GDM1 (cell line): ENCODE measurements around the gene PLXNA2.

Experiments
- DNase-seq: peaks from one replicate; lab custom pipeline; 2025; lab: John Stamatoyannopoulos, UW

The PLXNA2 gene

DNA sequence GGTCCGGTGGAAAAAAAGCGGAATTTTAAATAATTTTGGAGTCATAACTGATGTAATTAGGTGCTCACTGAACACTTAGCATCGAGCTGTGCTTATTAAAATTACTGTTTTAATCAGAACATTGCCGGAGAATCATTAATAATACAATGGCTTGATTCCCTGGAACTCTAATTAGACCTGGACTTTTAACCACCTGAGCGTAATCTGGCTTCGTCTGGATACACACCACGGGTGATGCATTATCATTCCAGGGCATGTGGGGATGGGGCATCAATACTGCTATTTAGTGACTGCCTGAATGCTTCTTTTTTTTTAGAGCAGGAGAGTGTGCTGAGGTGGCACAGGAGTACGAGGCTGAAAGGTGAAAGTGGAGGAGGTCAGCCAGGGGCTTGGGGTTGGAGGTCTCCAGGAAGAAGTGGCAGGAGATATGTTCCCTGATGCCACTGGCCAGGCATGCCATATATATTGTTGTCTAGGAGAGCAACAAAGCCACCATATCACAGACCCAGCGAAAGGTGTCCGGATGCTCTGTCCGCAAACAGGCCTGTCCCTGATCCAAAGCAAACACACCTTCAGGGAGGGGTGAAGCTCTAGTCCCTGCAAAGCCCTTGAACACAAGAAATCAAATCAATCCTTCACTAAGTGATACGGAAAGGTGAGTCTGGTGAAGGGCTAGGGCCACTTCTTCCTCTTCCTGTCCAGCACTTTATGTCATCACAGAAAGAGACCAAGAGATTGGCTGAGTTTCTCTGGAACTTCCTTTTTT, 125.2 kb downstream of the PLXNA2 start:
- DNase-seq: no peak

DNA sequence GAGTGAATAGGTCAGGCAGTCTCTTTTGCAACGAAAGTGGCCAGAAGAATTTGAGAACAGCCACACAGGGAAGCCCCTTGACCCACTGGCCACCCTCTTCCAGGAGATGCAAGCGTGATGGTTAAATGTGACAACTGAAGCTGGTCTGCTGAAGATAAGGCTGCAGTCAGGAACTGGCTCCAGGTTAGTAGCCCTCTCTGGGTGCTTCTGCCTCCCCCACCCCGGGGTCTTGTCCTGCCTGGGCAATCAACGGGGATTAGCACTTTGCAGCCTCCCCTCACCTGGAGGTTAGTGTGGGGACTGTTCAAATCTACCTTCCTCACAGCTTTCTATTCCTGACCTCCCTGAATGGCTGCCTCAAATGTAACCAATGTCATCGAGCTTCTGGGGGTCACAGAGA, 125.9 kb downstream of the PLXNA2 start:
- DNase-seq: no peak

DNA sequence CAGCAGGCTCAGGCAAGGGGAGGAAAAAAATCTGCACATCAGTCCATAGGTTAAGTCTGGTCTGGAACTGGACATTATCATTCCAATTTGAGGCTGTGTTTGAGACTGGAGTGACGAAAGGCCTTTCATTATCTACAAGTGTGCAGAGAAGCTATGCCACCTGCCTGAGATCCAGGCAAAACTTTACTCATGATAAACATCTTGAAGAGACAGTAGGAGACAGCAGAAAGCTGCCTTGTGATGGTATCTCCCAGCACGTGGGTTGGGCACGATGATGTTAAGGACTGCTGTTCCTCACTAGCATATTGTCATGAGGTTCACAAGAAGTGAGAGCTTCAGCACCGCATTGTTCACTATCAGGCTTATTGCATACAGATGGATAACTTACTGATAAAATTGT, 126.4 kb downstream of the PLXNA2 start:
- no peak for DNase-seq

DNA sequence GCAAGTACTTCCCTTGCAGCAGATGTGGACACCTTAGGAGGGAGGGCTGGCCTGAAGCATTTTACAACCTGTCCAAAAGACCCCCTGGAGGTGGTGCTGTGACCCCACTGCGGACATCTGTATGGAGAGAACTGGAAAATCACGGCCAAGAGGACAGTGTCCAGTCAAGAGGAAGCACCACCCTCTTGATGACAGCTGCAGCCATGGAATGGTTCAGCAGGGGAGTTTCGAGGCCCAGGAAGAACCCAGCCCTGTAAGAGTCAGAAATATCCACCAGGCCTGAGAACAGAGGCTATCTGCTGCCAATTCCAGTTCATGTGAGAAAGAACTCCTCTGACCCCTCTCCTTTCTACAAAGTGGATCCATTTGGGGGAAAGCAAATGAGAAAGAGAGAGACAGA, 126.8 kb downstream of the PLXNA2 start:
- no peak for DNase-seq

DNA sequence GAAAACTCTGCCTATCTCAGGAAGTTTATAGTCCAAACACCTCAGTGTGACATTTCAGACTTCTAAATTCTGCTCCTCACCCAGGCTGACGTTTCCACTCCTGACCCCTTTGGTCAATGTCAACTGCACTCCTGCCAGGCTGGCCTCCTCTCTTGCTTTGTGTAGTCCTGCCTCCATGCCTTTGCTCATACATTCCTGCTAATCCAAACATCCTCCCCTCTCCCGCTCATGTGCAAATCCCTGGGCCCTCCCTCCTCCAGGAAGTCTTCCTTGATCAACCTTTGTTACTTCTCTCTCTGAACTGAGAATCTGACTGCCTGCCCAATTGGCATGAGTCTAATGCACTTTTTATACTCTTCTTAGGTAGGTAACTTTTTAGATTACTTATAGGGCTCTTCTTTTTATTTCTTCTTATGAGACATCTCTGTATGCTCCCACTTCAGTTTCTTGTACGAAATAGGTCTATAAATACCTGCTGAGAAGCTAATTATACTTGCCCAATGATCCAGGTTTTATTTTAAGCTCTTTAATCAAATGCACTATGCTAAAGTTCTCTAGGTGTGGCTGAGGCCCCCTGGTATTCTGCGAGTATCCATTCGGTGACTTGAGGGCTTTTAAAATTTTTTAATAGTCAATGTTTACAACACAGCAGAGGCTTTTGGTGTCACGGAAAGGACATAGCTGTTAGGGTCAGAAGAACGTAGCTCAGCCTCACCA, 128.1 kb downstream of the PLXNA2 start:
- DNase-seq: no peak

DNA sequence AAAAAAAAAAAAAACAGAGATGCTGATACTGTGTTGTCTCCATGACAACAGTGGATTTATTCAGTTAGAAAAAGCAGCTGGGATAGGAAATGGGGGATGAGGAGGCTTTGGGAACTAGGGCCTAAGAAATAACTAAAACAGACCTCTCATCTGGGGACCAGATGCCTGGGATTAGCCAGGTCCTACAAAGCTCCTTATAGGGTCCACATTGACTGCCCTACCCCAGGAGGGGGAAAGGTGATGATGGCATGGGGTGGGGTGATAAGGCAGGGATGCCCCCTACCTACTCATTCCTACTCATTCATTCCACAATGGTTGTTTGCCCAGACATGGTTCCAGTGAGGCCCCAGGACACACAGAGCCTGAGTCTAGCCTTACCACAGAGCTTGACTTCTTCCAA, 131.2 kb downstream of the PLXNA2 start:
- DNase-seq: no peak

DNA sequence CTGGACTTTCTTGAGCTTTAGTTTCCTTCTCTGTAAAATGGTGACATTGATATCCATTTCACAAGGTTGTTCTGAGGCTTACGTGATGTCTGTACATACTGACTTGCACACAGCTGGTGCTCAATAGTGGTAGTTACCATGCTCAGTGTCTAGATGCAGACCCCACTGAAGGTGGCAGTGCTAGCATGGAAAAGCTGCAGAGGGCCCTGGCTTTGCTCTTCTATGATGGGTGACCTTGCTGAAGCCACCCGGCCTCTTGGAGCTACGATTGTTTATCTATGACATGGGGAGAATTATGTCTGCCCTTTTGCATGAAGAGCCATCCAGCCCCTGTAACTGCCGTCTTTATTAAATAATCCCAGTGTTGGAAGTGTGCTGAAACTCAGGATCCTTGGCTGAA, 131.8 kb downstream of the PLXNA2 start:
- no peak for DNase-seq

DNA sequence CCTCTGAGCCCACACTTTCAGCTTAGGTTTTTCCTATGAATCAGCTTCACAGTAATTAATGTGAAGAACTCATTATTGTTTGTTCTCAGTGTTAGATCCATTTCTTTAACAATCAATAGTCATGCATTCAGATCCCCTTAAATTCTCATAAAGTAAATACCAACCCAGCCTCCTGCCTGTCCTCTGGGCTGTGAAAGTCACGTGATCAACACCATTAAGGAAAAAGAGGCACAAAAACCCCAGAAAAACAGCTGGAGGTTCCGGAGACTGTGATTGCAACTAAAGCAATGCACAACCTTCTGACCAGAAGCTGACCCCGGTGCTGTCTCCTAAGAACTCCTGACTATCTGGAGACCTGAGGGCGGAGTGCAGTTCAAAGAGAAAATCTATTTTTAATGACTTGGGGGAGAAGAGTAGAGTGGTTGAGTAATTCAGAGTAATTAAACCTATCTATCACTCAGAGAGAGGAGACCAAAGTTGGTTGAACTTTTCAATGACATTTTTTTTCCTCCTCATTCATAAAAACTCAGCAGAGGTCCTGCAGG, 132.5 kb downstream of the PLXNA2 start:
- DNase-seq: no peak

DNA sequence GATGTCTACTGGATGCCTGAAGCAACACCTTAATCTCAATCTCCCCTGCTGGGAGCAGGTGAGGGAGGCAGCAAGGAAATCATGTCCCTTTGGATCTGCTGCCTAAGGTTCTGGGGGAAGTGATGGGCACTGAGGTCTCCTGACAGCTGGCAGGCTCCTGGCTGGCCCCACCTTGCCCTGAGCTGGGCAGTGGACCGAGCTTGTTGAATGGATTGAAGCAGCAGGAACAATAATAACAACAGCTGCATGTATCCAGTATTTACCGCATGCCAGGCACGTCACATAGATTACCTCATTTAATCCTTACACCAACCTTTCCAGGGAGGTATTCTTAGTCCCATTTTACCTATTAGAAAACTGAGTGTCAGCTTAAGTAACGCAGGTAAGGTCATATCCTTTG, 133.9 kb downstream of the PLXNA2 start:
- no peak for DNase-seq

DNA sequence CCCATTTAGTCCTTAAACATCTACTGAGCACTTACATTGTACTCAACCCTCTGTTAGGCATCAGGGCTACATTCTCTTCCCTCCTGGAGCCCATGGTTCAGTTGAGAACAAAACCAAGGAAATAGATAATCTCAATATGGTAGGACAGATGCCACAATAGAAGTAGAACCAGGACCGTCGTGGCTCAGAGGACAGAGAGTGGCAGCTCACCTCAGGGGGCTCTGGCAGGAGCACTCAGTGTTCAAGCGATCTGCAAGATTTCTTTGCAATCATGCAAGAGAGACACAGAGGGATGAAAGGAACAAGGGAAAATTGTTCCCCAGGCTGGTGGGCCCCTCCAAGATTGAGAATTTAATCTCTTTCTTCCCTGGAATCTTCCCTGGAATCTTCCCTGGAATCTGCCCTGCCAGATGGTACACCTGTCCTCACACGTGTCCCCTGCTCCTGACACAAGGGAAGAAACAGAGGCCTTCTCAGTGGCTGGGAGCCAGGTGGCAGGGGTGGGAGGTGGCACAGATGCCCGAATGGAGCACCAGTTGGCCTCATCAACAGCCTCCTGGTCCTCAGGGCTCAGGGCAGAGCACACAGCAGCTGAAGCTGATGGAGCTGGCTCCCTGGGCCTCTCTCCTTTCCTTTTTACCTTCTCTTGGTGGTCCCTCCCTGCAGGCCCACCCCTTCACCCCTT, 135.4 kb downstream of the PLXNA2 start:
- DNase-seq: no peak

DNA sequence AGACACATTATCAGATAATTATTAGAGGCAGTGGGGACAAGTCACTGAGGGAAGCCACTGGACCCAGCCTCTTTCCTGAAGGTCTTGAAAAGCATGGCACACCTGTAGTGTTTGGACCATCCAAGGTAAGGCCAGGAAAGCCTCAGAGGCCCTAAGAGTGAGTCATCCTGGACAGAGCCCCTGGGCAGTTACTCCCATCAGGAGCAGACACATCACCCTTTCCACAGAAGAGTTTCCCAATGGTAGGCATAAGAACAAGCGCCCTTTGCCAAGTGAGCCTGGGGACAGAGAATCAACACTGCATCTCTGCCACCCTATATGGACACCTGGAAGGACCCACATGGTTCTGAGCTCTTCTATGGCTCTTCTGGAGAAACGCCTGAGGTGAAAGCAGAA, 136.0 kb downstream of the PLXNA2 start:
- DNase-seq: no peak

DNA sequence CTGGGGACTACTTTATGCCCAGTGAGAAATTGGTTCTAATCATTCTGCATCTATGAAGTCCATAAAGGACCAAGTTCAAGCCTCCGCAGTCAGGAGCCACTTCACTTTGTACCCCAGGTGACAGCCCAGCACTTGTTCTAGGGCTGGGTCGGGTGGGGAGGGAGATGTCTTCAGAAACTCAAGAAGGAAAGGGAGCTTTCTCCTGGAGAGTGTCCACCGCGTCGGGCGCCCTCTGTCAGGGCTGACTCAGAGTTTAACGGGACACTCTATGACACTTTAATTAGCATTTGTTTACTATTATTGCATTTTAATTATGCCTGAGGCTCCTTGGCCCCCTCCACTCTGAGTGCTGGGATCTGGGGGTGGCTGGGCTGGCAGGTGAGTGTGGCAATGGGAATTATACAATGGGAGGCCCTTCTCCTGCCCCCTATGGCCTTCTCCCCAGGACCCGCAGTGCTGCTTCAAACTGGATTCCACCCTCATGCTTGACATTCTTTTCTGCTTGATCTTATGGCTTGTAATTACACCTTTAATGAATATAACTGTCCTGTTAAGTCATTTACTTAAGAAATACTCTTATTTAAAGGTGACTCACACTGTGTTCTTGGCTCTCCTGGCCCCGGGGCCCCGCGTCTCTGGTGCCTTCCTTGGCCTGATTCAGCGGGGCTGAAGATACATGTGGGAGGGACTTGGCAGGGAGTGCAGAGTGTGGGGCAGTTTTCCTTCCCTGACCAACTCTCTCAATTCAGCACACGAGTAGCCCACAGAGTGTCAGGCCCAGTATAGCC, 136.6 kb downstream of the PLXNA2 start:
- DNase-seq: no peak

DNA sequence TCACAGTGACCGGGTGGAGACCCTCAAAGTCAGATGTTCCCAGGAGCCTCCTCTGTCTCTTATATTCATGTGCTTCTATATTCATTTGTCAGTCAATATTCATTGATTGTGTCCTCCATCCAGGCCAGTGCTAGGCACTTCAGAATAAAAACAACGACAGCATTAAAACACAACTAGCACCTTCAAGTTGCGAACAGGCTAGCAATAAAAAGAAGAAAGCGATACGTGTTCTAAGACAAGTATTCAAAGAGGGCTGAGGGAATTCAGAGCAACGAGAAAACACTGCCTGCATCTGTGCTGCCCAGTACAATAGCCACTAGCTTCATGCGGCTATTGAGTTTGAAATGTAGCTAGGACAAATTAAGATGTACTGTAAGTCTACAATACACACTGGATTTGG, 138.0 kb downstream of the PLXNA2 start:
- DNase-seq: no peak

DNA sequence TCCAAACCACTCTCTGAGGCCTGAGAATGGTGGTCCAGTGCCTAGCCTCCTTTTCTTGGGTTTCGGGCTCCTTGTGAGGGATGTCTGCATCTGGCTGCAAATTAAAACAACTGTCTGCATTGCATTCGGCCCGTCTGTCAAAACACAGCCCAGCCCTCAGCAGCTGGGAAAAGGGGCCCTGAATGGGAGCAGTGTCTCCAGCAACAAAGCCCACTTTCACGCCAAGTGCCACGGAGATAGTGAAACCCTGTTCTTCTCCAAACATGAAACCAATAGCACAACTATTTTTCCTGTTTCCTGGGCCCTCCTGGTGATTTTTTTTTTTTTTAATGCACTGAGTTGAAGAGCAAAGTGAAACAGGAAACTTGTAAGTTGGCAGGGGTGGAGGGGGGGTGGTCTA, 138.4 kb downstream of the PLXNA2 start:
- DNase-seq: no peak

DNA sequence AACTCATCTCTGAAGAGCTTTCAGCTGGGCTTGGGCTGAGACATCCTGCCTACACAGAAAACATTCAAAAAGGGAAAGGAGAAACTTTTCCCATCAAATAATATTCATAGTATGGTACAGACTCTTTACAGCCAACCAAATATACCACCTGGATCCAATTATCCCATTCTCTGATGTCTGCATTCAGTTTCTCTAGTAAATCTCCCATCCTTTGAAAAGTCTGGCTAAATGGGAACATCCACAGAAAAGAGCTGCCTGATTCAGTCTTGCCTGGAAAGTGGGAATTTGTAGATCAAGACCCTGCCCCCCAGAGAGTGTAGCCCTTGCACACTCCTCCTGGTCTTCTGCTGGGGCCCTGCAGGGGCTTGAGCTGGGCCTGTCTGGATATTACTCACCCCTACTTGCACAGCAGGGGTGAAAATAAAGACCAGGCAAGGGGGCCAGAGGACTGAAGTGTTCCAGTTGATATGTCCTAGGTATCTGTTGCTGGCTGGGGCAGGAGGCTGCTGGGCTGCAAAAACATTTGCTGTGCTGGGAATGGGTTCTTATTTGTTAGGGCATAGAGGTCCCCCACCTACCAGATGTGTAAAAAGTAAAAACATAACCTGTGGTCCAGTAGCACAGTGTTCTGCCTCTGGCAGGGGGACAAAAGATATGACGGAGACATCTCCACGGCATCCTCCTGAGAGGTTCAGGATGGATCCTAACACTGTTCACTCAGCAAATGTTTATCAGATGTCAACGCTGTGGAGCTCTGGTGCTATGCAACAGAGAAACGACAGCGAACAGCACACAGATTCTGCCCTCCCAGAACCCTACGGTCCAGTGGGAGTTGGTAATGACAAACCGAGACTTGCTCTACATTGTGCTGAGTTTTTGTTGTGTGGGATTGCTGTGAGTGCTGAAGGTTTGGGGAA, 140.3 kb downstream of the PLXNA2 start:
- no peak for DNase-seq

DNA sequence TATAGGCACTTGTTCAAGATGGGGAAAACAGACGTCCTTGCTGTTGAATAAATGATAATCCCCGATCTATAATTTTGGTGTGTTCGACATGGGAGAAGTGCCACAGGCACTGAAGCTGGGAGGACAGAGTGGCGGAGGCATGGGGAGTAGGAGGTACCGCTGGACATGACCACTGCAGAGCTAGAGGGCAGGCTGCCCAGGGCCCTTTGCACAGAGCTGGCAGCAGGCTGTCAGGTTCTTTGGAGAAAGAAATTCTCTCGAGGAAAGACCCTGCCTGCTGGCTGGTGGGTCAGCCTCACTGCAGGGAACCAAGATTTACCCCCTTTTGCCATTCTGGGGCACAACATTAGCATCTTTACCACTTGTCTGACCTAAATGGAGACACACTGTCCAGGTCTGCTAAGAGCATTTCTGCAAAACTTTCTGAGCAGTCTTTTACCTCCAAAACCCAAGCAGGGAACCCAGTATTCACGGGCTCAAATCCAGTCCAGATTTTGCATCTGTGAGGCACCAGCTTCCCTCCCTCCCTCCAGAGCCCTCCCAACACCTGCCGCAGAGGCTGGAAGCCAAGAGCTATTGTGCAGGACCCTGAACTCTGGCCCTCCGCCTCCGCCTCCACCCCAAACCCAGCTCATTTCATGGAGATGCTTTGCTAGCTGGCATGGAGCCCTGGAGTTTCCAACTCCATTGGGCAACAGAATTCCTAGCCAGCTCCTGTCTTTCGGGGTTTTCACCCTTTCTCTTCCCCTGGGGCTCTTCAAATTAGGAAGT, 142.3 kb downstream of the PLXNA2 start:
- no peak for DNase-seq

DNA sequence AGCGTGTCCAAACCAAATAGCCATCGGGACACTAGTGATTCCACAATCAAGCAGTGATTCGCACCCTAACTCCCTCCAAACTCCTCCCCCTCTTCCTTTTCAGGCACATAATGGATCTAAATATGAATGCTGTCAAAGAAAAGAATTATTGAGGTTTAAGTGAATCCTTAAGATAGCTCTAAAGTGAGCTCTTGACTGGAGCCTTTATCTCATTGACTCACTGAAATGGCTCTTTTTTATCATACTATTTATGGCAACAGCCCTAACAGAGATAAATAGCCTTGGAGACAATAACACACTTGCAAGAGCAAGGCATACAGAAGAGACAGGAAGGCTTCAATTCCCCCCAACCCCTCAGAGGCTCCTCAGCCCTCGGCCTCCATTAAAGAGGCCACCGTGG, 143.3 kb downstream of the PLXNA2 start:
- no peak for DNase-seq

DNA sequence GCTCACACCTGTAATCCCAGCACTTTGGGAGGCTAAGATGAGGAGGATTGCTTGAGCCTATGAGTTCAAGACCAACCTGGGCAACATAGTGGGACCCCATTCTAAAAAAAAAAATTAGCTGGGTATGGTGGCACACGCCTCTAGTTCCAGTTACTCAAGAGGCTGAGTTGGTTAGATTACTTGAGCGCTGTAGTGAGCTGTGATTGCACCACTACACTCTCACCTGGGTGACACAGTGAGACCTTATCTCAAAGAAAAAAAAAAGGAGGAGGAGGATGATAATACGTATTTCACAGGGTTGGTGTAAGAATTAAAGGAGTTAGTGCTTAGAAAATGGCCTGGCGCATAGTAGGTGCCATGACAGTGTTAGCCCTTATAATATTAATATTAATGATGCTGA, 144.1 kb downstream of the PLXNA2 start:
- DNase-seq: no peak

DNA sequence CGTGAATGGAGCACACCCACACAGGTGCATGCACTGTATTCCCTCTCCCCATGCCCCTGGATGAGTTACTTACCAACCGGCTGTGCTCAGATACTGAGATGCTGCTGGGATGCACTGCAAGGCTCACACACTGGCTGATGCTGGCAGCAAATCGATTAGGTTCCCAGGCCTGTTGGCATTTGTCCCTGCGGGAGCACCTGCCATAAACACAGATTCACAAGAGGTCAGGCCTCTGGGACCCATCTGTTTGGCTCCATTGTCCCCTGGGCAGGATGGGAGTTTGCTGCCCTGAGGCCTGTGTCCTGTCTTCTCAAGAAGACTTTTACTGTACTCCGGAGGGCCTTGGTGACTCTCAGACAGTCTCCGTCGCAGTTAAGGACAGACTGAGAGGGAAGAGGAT, 145.4 kb downstream of the PLXNA2 start:
- DNase-seq: no peak
